ENCODE measurements around the gene EPHB6.

The EPHB6 gene

GRCh38 chr7:142838461-142839213 lies 16.2 kb upstream of the EPHB6 start:
- DNase-seq (ENCODE audit: low read depth) = no peak
- TF ChIP-seq POLR2A (IDR thresholded peaks at IDR 0.05; ENCODE audit: extremely low read depth, insufficient read length) (no peak), MYC (IDR thresholded peaks at IDR 0.05; ENCODE audit: low read depth, low read length) (no peak), CTCF (IDR thresholded peaks at IDR 0.05; ENCODE audit: low read depth, low read length) (no peak), MAX (IDR thresholded peaks at IDR 0.05; ENCODE audit: low read depth, low read length) (no peak)
- H3K4me3 ChIP-seq (ENCODE audit: low read depth, low read length) = no peak overlapping the region

GRCh38 chr7:142842251-142842766 lies 12.6 kb upstream of the EPHB6 start:
- no peak overlapping the region for H3K4me3 ChIP-seq (ENCODE audit: low read depth, low read length)
- DNase-seq (ENCODE audit: low read depth) = no peak
- no peak for TF ChIP-seq CTCF (IDR thresholded peaks at IDR 0.05; ENCODE audit: low read depth, low read length)
- no peak for TF ChIP-seq MYC (IDR thresholded peaks at IDR 0.05; ENCODE audit: low read depth, low read length)
- no peak for TF ChIP-seq POLR2A (IDR thresholded peaks at IDR 0.05; ENCODE audit: extremely low read depth, insufficient read length)
- no peak for TF ChIP-seq MAX (IDR thresholded peaks at IDR 0.05; ENCODE audit: low read depth, low read length)

- DNase-seq (ENCODE audit: low read depth) = no peak
- no peak overlapping the region for H3K4me3 ChIP-seq (ENCODE audit: low read depth, low read length)
- no peak for TF ChIP-seq MYC (IDR thresholded peaks at IDR 0.05; ENCODE audit: low read depth, low read length)
- no peak for TF ChIP-seq POLR2A (IDR thresholded peaks at IDR 0.05; ENCODE audit: extremely low read depth, insufficient read length)
Measured at GRCh38 chr7:142847353-142847752, 7.5 kb upstream of the EPHB6 start.

- no peak for DNase-seq (ENCODE audit: low read depth)
- TF ChIP-seq POLR2A (IDR thresholded peaks at IDR 0.05; ENCODE audit: extremely low read depth, insufficient read length) = no peak
- TF ChIP-seq MAX (IDR thresholded peaks at IDR 0.05; ENCODE audit: low read depth, low read length) = no peak
- no peak for TF ChIP-seq MYC (IDR thresholded peaks at IDR 0.05; ENCODE audit: low read depth, low read length)
- no peak for TF ChIP-seq CTCF (IDR thresholded peaks at IDR 0.05; ENCODE audit: low read depth, low read length)
- no peak overlapping the region for H3K4me3 ChIP-seq (ENCODE audit: low read depth, low read length)
Measured at GRCh38 chr7:142851269-142851668, 3.6 kb upstream of the EPHB6 start.

GRCh38 chr7:142851919-142852318 lies 3.0 kb upstream of the EPHB6 start:
- no peak for DNase-seq (ENCODE audit: low read depth)
- no peak overlapping the region for H3K4me3 ChIP-seq (ENCODE audit: low read depth, low read length)
- TF ChIP-seq MAX (IDR thresholded peaks at IDR 0.05; ENCODE audit: low read depth, low read length) = no peak
- no peak for TF ChIP-seq MYC (IDR thresholded peaks at IDR 0.05; ENCODE audit: low read depth, low read length)
- TF ChIP-seq POLR2A (IDR thresholded peaks at IDR 0.05; ENCODE audit: extremely low read depth, insufficient read length) = no peak
- no peak for TF ChIP-seq CTCF (IDR thresholded peaks at IDR 0.05; ENCODE audit: low read depth, low read length)

- peak; percentile 95 for DNase-seq (ENCODE audit: low read depth)
- peak overlapping the region; percentile 69 for H3K4me3 ChIP-seq (ENCODE audit: low read depth, low read length)
- no peak; the same call in none of the 2 replicates for TF ChIP-seq MYC (IDR thresholded peaks at IDR 0.05; ENCODE audit: low read depth, low read length)
- peak; percentile 12; the same call in 1 of the 2 replicates for TF ChIP-seq MAX (IDR thresholded peaks at IDR 0.05; ENCODE audit: low read depth, low read length)
- TF ChIP-seq CTCF (IDR thresholded peaks at IDR 0.05; ENCODE audit: low read depth, low read length) = peak; percentile 92
- no peak for TF ChIP-seq POLR2A (IDR thresholded peaks at IDR 0.05; ENCODE audit: extremely low read depth, insufficient read length)
Measured at GRCh38 chr7:142853739-142854371, 1.0 kb upstream of the EPHB6 start.

Measured in NB4 (cell line).